Prostate gland (tissue), 2 donors: ENCODE results near the gene HS3ST3A1.

Experiments used
- CTCF ChIP-seq, 4 experiments: fragments of 200-600 bp in 2 of 4; fragments of 450-650 bp in 2 of 4; sonication (generic) in 2 of 4; IDR thresholded peaks; 1 replicate in 3 of 4; 2 replicates in 1 of 4; pipeline ENCODE4 v1.5.1; 2016 to 2019; ENCODE audit warnings: antibody characterized with exemption in 4 of 4, mild to moderate bottlenecking in 2 of 4, moderate library complexity in 2 of 4
- POLR2A ChIP-seq: fragments of 450-650 bp; IDR thresholded peaks from one replicate; pipeline ENCODE4 v1.6.1; 2016; ENCODE audit warnings: antibody characterized with exemption, mild to moderate bottlenecking
- POLR2AphosphoS5 ChIP-seq: sonication (generic); formaldehyde crosslinking; IDR thresholded peaks from one replicate; pipeline ENCODE4 v1.6.1; 2017; ENCODE audit warnings: antibody characterized with exemption

- no peak for TF ChIP-seq CTCF (IDR thresholded peaks at IDR 0.05)
- TF ChIP-seq POLR2A, result no peak
- no peak for TF ChIP-seq POLR2AphosphoS5
Measured at GRCh38 chr17:13477180-13477611, 124.5 kb downstream of the HS3ST3A1 start.
